Measurements from ENCODE around the gene LSM2. TPM values are rescaled to one million over a fixed set of nuclear protein-coding genes. Genes with fewer than 3 reads are reported as not detected.

LSM2 gene
- total RNA-seq, 2 experiments from 2014 or later: 78.4 to 82.6 TPM

DNA sequence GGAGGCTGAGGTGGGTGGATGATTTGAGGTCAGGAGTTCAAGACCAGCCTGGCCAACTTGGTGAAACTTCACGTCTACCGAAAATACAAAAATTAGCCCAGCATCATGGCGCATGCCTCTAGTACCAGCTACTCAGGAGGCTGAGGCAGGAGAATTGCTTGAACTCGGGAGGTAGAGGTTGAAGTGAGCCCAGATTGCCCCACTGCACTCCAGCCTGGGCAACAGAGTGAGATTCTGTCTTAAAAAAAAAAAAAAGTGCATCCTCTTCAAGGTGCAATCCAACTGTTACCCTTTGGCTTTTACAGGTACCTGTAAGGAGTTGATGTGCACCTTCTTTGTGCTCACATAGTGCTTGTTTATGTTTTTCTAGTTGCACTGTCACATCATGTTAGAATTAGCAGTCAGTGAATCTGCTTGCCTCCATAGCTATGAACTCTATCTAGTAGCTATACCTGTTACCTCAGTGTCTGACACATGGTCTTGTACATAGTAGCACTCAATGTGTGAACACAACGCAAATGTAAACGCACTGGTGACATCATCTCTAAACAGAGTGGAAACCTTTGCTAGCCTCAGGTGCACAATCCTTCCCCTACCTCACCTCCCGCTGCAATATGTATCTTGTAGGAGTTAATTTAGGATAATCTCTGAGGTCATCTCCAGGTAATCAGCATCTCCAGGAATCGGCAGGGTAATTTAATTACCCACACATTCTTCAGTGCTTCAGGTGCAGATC lies 57.3 kb downstream of the LSM2 start:
- TSS peak; percentile 34 for BruUV-seq (replicated peaks)

More for the DNA sequence above, 57.3 kb downstream of the LSM2 start:
- ChIA-PET POLR2A (interaction anchor here (0.7 to 1.3 kb wide), 3 partner anchors 8 to 11 kb away, joined by 3 to 4 read pairs (median 4); partner anchors contain the start of gene MSH5), CTCF (ENCODE audit: unreplicated experiment) (no interaction called here)
- Histone ChIP-seq H3K27ac (ENCODE audit: low read depth, low read length, poor library complexity, severe bottlenecking) (no peak overlapping the region), H4K20me1 (ENCODE audit: insufficient read depth, low read length) (no peaks in the 10 kb centered on the region), H3K9me2 (ENCODE audit: insufficient read depth, low read length) (no peaks in the 10 kb centered on the region), H3K36me3 (ENCODE audit: insufficient read depth, low read length) (peaks cover 40% of the 10 kb centered on the region), H3K4me2 (ENCODE audit: low read length) (no peak overlapping the region), H3K4me3 (ENCODE audit: low read depth, low read length, poor library complexity, severe bottlenecking) (no peak overlapping the region), H2AFZ (ENCODE audit: low read length) (no peak overlapping the region), H3K4me1 (ENCODE audit: insufficient read depth, low read length, poor library complexity, severe bottlenecking) (no peaks in the 10 kb centered on the region), H3K79me2 (ENCODE audit: insufficient read depth, low read depth, low read length) (no peaks in the 10 kb centered on the region), H3K9me3 (ENCODE audit: low read length) (no peaks in the 10 kb centered on the region)
- TF ChIP-seq, protein P1, sequence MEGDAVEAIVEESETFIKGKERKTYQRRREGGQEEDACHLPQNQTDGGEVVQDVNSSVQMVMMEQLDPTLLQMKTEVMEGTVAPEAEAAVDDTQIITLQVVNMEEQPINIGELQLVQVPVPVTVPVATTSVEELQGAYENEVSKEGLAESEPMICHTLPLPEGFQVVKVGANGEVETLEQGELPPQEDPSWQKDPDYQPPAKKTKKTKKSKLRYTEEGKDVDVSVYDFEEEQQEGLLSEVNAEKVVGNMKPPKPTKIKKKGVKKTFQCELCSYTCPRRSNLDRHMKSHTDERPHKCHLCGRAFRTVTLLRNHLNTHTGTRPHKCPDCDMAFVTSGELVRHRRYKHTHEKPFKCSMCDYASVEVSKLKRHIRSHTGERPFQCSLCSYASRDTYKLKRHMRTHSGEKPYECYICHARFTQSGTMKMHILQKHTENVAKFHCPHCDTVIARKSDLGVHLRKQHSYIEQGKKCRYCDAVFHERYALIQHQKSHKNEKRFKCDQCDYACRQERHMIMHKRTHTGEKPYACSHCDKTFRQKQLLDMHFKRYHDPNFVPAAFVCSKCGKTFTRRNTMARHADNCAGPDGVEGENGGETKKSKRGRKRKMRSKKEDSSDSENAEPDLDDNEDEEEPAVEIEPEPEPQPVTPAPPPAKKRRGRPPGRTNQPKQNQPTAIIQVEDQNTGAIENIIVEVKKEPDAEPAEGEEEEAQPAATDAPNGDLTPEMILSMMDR (conservative IDR thresholded peaks at IDR 0.05; ENCODE audit: low read length): no peak
- intact Hi-C loops (cut with micrococcal nuclease; ENCODE audit: unreplicated experiment): no loop called here
- DNase-seq (ENCODE audit: low spot score): no peak

Small RNA genes lying within 50 kb of the gene (small RNA-seq; reads per million reads assigned to genes)
- gene MSH5-SAPCD1 (not detected), gene RF00019 (not detected), gene RNU6-850P (not detected), gene SAPCD1 (not detected), gene SNORD48 (116 reads per million, percentile 99 among the genes with 10 or more reads in this experiment), gene SNORD52 (not detected)

Other genes with a start within 250 kb of the LSM2 start
Only the 30 nearest of the 40 such genes appear.
- gene BAG6, start 154.3 kb downstream of the LSM2 start, total RNA-seq (2014; rRNA removed; shearing (Covaris generic)): 191 and 233 TPM in 2 replicates
- gene BAG6, start 154.3 kb downstream of the LSM2 start, total RNA-seq (2022): 320 and 323 TPM in 2 replicates
- 0.13 and 1.5 TPM in 2 replicates for gene APOM, start 151.1 kb downstream of the LSM2 start, total RNA-seq (2014; rRNA removed; shearing (Covaris generic))
- gene APOM, start 151.1 kb downstream of the LSM2 start, total RNA-seq (2022): 2.1 and 3.6 TPM in 2 replicates
- 17.5 and 18.5 TPM in 2 replicates for gene C6orf47, start 146.2 kb downstream of the LSM2 start, total RNA-seq (2014; rRNA removed; shearing (Covaris generic))
- gene C6orf47, start 146.2 kb downstream of the LSM2 start, total RNA-seq (2022): 16.7 and 17.4 TPM in 2 replicates
- 34.3 and 50.9 TPM in 2 replicates for gene GPANK1, start 142.0 kb downstream of the LSM2 start, total RNA-seq (2014; rRNA removed; shearing (Covaris generic))
- gene GPANK1, start 142.0 kb downstream of the LSM2 start, total RNA-seq (2022): 38.8 and 40.7 TPM in 2 replicates
- 207 and 230 TPM in 2 replicates for gene CSNK2B, start 140.9 kb downstream of the LSM2 start, total RNA-seq (2014; rRNA removed; shearing (Covaris generic))
- 245 and 254 TPM in 2 replicates for gene CSNK2B, start 140.9 kb downstream of the LSM2 start, total RNA-seq (2022)
- gene LY6G5B, start 137.0 kb downstream of the LSM2 start, total RNA-seq (2014; rRNA removed; shearing (Covaris generic)): 12.3 and 15.9 TPM in 2 replicates
- gene LY6G5B, start 137.0 kb downstream of the LSM2 start, total RNA-seq (2022): 28.7 and 32.0 TPM in 2 replicates
- 1.6 and 1.8 TPM in 2 replicates for gene LY6G5C, start 125.9 kb downstream of the LSM2 start, total RNA-seq (2014; rRNA removed; shearing (Covaris generic))
- 2.5 and 3.5 TPM in 2 replicates for gene LY6G5C, start 125.9 kb downstream of the LSM2 start, total RNA-seq (2022)
- 28.6 and 34.8 TPM in 2 replicates for gene ABHD16A, start 103.6 kb downstream of the LSM2 start, total RNA-seq (2014; rRNA removed; shearing (Covaris generic))
- 32.7 and 35.2 TPM in 2 replicates for gene ABHD16A, start 103.6 kb downstream of the LSM2 start, total RNA-seq (2022)
- gene LY6G6F, start 100.1 kb downstream of the LSM2 start, total RNA-seq (2014; rRNA removed; shearing (Covaris generic)): not detected in 2 replicates
- gene LY6G6F, start 100.1 kb downstream of the LSM2 start, total RNA-seq (2022): not detected in 2 replicates
- not detected in 2 replicates for gene LY6G6D, start 91.6 kb downstream of the LSM2 start, total RNA-seq (2014; rRNA removed; shearing (Covaris generic))
- not detected in 2 replicates for gene LY6G6D, start 91.6 kb downstream of the LSM2 start, total RNA-seq (2022)
- not detected in 2 replicates for gene LY6G6C, start 85.2 kb downstream of the LSM2 start, total RNA-seq (2014; rRNA removed; shearing (Covaris generic))
- gene LY6G6C, start 85.2 kb downstream of the LSM2 start, total RNA-seq (2022): not detected in 2 replicates
- not detected in 2 replicates for gene MPIG6B, start 83.6 kb downstream of the LSM2 start, total RNA-seq (2014; rRNA removed; shearing (Covaris generic))
- gene MPIG6B, start 83.6 kb downstream of the LSM2 start, total RNA-seq (2022): not detected in 2 replicates
- gene DDAH2, start 77.7 kb downstream of the LSM2 start, total RNA-seq (2014; rRNA removed; shearing (Covaris generic)): 14.0 and 20.6 TPM in 2 replicates
- 20.4 and 26.4 TPM in 2 replicates for gene DDAH2, start 77.7 kb downstream of the LSM2 start, total RNA-seq (2022)
- gene CLIC1, start 70.4 kb downstream of the LSM2 start, total RNA-seq (2014; rRNA removed; shearing (Covaris generic)): 376 and 413 TPM in 2 replicates
- 314 and 318 TPM in 2 replicates for gene CLIC1, start 70.4 kb downstream of the LSM2 start, total RNA-seq (2022)
- 104 and 108 TPM in 2 replicates for gene MSH5, start 67.0 kb downstream of the LSM2 start, total RNA-seq (2014; rRNA removed; shearing (Covaris generic))
- 218 and 258 TPM in 2 replicates for gene MSH5, start 67.0 kb downstream of the LSM2 start, total RNA-seq (2022)
- 31.3 and 47.1 TPM in 2 replicates for gene SAPCD1, start 44.3 kb downstream of the LSM2 start, total RNA-seq (2014; rRNA removed; shearing (Covaris generic))
- 53.5 and 66.8 TPM in 2 replicates for gene SAPCD1, start 44.3 kb downstream of the LSM2 start, total RNA-seq (2022)
- 2.1 and 2.2 TPM in 2 replicates for gene VWA7, start 29.6 kb downstream of the LSM2 start, total RNA-seq (2014; rRNA removed; shearing (Covaris generic))
- 3.7 and 6.5 TPM in 2 replicates for gene VWA7, start 29.6 kb downstream of the LSM2 start, total RNA-seq (2022)
- gene VARS1, start 11.2 kb downstream of the LSM2 start, total RNA-seq (2014; rRNA removed; shearing (Covaris generic)): 47.0 and 51.2 TPM in 2 replicates
- gene VARS1, start 11.2 kb downstream of the LSM2 start, total RNA-seq (2022): 118 and 137 TPM in 2 replicates
- gene HSPA1L, start 8.3 kb upstream of the LSM2 start, total RNA-seq (2014; rRNA removed; shearing (Covaris generic)): 0.19 TPM in 1 of 2 replicates, not detected in the other
- gene HSPA1L, start 8.3 kb upstream of the LSM2 start, total RNA-seq (2022): 0.15 and 0.49 TPM in 2 replicates
- gene HSPA1A, start 8.6 kb upstream of the LSM2 start, total RNA-seq (2014; rRNA removed; shearing (Covaris generic)): 0.22 and 0.41 TPM in 2 replicates
- gene HSPA1A, start 8.6 kb upstream of the LSM2 start, total RNA-seq (2022): 0.81 and 2.2 TPM in 2 replicates
- gene HSPA1B, start 20.8 kb upstream of the LSM2 start, total RNA-seq (2014; rRNA removed; shearing (Covaris generic)): 160 and 177 TPM in 2 replicates
- 40.1 and 60.9 TPM in 2 replicates for gene HSPA1B, start 20.8 kb upstream of the LSM2 start, total RNA-seq (2022)
- gene NEU1, start 55.9 kb upstream of the LSM2 start, total RNA-seq (2014; rRNA removed; shearing (Covaris generic)): 5.5 and 7.0 TPM in 2 replicates
- 10.6 and 13.4 TPM in 2 replicates for gene NEU1, start 55.9 kb upstream of the LSM2 start, total RNA-seq (2022)
- not detected in 2 replicates for gene SLC44A4, start 72.0 kb upstream of the LSM2 start, total RNA-seq (2014; rRNA removed; shearing (Covaris generic))
- gene SLC44A4, start 72.0 kb upstream of the LSM2 start, total RNA-seq (2022): not detected in 2 replicates
- gene EHMT2, start 90.7 kb upstream of the LSM2 start, total RNA-seq (2014; rRNA removed; shearing (Covaris generic)): 49.5 and 55.1 TPM in 2 replicates
- 70.4 and 76.8 TPM in 2 replicates for gene EHMT2, start 90.7 kb upstream of the LSM2 start, total RNA-seq (2022)
- gene ZBTB12, start 95.1 kb upstream of the LSM2 start, total RNA-seq (2014; rRNA removed; shearing (Covaris generic)): 12.8 and 17.6 TPM in 2 replicates
- gene ZBTB12, start 95.1 kb upstream of the LSM2 start, total RNA-seq (2022): 20.2 and 21.0 TPM in 2 replicates
- gene C2, start 120.8 kb upstream of the LSM2 start, total RNA-seq (2014; rRNA removed; shearing (Covaris generic)): 3.1 and 3.4 TPM in 2 replicates
- 4.4 and 8.7 TPM in 2 replicates for gene C2, start 120.8 kb upstream of the LSM2 start, total RNA-seq (2022)
- gene CFB, start 139.1 kb upstream of the LSM2 start, total RNA-seq (2014; rRNA removed; shearing (Covaris generic)): 1.1 TPM in 1 of 2 replicates, not detected in the other
- gene CFB, start 139.1 kb upstream of the LSM2 start, total RNA-seq (2022): 1.2 and 2.4 TPM in 2 replicates
- 94.8 and 134 TPM in 2 replicates for gene NELFE, start 152.0 kb upstream of the LSM2 start, total RNA-seq (2014; rRNA removed; shearing (Covaris generic))
- gene NELFE, start 152.0 kb upstream of the LSM2 start, total RNA-seq (2022): 76.1 and 77.8 TPM in 2 replicates
- 45.8 and 62.2 TPM in 2 replicates for gene SKIC2, start 152.2 kb upstream of the LSM2 start, total RNA-seq (2014; rRNA removed; shearing (Covaris generic))
- 69.8 and 77.5 TPM in 2 replicates for gene SKIC2, start 152.2 kb upstream of the LSM2 start, total RNA-seq (2022)
- 34.9 and 36.5 TPM in 2 replicates for gene DXO, start 165.2 kb upstream of the LSM2 start, total RNA-seq (2014; rRNA removed; shearing (Covaris generic))
- 17.5 and 28.0 TPM in 2 replicates for gene DXO, start 165.2 kb upstream of the LSM2 start, total RNA-seq (2022)